ENCODE results near the gene FLT1. TPM values are rescaled to one million over a fixed set of nuclear protein-coding genes. Genes with fewer than 3 reads are reported as not detected.

Gene FLT1
- total RNA-seq, 4 donors from 2014 or later, result 12.5 to 46.2 (median 31.3) TPM

DNA sequence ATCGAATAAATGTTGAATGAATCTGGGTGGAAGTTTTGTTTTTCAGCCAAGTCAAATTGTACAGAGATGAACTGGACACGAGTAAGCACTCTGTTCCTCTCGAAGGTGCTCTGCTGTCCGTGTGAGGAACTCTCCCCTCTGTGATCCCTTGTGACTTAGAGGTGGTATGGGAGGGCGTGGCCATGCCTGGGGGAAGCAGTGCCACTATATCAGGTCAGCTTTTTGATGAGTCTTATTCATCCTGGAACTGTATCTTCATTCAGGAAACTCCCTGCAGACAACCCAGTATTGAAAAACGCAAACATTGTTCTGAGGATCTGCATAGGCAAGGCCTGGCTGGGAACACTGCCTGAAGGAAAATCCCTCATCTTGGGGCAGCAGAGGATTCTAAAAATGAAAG lies 45.7 kb upstream of the FLT1 start:
- no peak overlapping the region for H3K27ac ChIP-seq (replicated peaks in 1 of 4)

DNA sequence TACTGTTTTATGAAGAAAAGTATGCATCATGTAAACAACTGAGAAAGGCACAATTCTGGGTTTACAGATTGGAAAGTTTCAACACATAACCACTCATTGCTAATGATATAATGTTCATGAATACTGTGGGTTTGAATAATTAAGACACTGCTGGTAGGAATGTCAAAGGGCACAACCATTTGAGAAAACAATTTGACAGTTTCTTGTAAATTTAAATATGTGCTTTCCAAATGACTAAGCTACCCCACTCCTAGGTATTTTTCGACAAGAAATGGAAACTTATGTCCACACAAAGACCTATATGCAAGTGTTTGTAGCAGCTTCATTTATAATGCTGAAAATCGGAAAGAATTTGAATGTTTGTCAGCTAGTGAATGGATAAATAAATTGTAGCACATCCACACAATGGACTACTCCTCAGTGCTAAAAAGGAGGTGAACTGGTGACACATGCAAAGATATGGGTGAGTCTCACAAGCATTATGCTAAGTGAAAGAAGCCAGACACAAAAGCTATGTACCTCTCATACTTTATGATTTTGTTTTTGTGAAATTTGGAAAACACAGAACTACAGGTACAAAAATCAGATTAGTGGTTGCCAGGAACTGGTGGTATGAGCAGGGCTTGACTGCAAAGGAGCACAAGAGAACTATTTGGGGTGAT lies 44.8 kb upstream of the FLT1 start:
- H3K27me3 ChIP-seq, result peaks cover 0 to 10% (median 0%) of the 10 kb centered on the region in 4 donors
- 88% methylated on average over 2 of the region's 2 CpGs for WGBS
- H3K27ac ChIP-seq (replicated peaks in 1 of 4), result no peak overlapping the region
- DNase-seq (ENCODE audit: extremely low spot score), result no peak
- H3K36me3 ChIP-seq, result no peaks in the 10 kb centered on the region
- no peak overlapping the region for H3K4me3 ChIP-seq
- no peak for TF ChIP-seq EP300 (IDR thresholded peaks at IDR 0.05)
- intact Hi-C loops (cut with DNase I), result no loop called here
- no peaks in the 10 kb centered on the region for H3K4me1 ChIP-seq
- H3K9me3 ChIP-seq, result peaks cover 0 to 16% (median 10%) of the 10 kb centered on the region in 4 donors

More for the DNA sequence above, 45.7 kb upstream of the FLT1 start:
- Histone ChIP-seq H3K27me3 (peaks cover 0 to 1% (median 0%) of the 10 kb centered on the region in 4 donors), H3K4me3 (no peak overlapping the region), H3K4me1 (no peaks in the 10 kb centered on the region), H3K36me3 (no peaks in the 10 kb centered on the region), H3K9me3 (peaks cover 0 to 16% (median 10%) of the 10 kb centered on the region in 4 donors)
- TF ChIP-seq POLR2AphosphoS5 (IDR thresholded peaks at IDR 0.05), result no peak
- no peak for TF ChIP-seq EP300 (IDR thresholded peaks at IDR 0.05)
- TF ChIP-seq, protein P1, sequence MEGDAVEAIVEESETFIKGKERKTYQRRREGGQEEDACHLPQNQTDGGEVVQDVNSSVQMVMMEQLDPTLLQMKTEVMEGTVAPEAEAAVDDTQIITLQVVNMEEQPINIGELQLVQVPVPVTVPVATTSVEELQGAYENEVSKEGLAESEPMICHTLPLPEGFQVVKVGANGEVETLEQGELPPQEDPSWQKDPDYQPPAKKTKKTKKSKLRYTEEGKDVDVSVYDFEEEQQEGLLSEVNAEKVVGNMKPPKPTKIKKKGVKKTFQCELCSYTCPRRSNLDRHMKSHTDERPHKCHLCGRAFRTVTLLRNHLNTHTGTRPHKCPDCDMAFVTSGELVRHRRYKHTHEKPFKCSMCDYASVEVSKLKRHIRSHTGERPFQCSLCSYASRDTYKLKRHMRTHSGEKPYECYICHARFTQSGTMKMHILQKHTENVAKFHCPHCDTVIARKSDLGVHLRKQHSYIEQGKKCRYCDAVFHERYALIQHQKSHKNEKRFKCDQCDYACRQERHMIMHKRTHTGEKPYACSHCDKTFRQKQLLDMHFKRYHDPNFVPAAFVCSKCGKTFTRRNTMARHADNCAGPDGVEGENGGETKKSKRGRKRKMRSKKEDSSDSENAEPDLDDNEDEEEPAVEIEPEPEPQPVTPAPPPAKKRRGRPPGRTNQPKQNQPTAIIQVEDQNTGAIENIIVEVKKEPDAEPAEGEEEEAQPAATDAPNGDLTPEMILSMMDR (IDR thresholded peaks at IDR 0.05), result no peak
- DNase-seq (ENCODE audit: extremely low spot score), result peak; percentile 68
- intact Hi-C loops (cut with DNase I), result no loop called here
- 75% methylated on average over 6 of the region's 6 CpGs for WGBS

DNA sequence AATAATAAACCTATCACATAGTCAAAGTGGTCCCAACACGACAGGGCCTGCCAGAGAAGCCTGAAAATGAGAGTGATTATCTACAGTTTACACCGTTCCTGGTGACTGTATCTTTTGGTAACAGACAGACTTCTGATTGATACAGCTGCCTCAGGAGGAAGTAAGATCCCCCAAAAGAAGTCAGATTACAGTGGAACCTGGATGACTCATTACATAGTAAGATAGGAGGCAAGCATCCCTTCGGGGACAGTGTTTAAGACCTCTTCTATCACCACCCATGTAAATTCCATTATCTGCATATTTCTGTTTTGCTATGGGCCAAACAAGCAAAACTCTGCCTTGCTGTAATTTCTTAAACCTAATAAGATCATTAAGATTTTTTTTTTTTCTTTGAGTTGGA lies 44.0 kb upstream of the FLT1 start:
- H3K27me3 ChIP-seq, result peaks cover 0 to 16% (median 0%) of the 10 kb centered on the region in 4 donors
- H3K27ac ChIP-seq (replicated peaks in 1 of 4), result no peak overlapping the region
- 81% methylated on average over 3 of the region's 3 CpGs for whole genome bisulfite sequencing
- no peaks in the 10 kb centered on the region for H3K4me1 ChIP-seq
- peaks cover 0 to 11% (median 7%) of the 10 kb centered on the region in 4 donors for H3K9me3 ChIP-seq
- H3K4me3 ChIP-seq, result no peak overlapping the region
- no peak for DNase-seq (ENCODE audit: extremely low spot score)
- no peak for TF ChIP-seq POLR2A (IDR thresholded peaks at IDR 0.05; ENCODE audit: low read depth)
- TF ChIP-seq, protein P1 (IDR thresholded peaks at IDR 0.05), result no peak
- no peak for TF ChIP-seq POLR2AphosphoS5 (IDR thresholded peaks at IDR 0.05)
- no peak for TF ChIP-seq EP300 (IDR thresholded peaks at IDR 0.05)
- intact Hi-C loops (cut with DNase I), result no loop called here
- no peaks in the 10 kb centered on the region for H3K36me3 ChIP-seq

DNA sequence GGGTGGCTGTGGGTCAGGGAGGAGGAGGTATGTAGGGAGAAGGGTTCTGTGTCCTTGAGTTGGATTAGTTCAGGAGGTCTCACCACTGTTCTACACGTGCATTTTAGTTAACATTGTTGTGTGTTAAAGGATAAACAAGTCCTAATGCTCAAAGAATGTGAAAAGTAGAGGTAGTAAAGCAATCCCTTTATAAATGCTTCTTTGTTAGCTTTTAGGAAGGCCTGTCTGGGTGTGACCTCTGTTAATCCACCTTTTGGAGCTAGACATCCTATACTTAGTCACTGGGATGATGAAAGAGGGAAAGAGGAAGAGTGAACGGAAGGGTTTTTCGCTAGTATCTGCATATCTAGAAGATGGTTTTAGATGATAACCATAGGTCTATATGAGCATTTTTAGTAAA lies 42.2 kb upstream of the FLT1 start:
- WGBS, result 66% methylated on average over 3 of the region's 3 CpGs
- TF ChIP-seq EP300 (IDR thresholded peaks at IDR 0.05) (no peak), POLR2AphosphoS5 (IDR thresholded peaks at IDR 0.05) (no peak), POLR2A (IDR thresholded peaks at IDR 0.05; ENCODE audit: low read depth) (no peak)
- TF ChIP-seq, protein P1 (IDR thresholded peaks at IDR 0.05), result no peak
- intact Hi-C loops (cut with DNase I), result no loop called here
- H3K36me3 ChIP-seq, result no peaks in the 10 kb centered on the region
- H3K27ac ChIP-seq (replicated peaks in 1 of 4), result no peak overlapping the region
- H3K4me1 ChIP-seq, result peaks cover 0 to 14% (median 11%) of the 10 kb centered on the region in 4 donors
- H3K4me3 ChIP-seq, result no peak overlapping the region
- peaks cover 0 to 34% (median 5%) of the 10 kb centered on the region in 4 donors for H3K27me3 ChIP-seq
- no peaks in the 10 kb centered on the region for H3K9me3 ChIP-seq
- DNase-seq (ENCODE audit: extremely low spot score), result no peak

DNA sequence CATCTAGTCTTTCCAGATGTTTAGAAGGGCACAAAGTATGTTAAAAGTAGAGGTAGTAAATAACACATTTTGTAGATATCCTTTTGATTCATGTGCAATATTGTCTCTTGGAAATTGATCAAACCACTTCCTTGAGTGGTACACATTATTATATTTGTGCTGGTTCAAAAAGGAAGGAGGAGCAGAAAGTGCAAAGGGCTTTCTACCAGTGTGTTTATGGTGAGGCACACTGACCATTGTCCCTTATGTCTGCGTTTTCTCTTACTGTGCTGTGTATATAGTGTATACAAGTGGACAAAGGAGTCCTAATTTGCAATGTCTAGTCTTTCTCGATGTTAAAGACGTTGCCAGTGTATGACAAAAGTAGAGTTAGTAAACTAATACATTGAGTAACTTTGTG lies 41.4 kb upstream of the FLT1 start:
- Histone ChIP-seq H3K4me3 (no peak overlapping the region), H3K4me1 (peaks cover 0 to 22% (median 19%) of the 10 kb centered on the region in 4 donors), H3K27me3 (peaks cover 0 to 42% (median 5%) of the 10 kb centered on the region in 4 donors), H3K9me3 (no peaks in the 10 kb centered on the region), H3K36me3 (no peaks in the 10 kb centered on the region), H3K27ac (replicated peaks in 1 of 4) (no peak overlapping the region)
- intact Hi-C loops (cut with DNase I), result no loop called here
- no peak for DNase-seq (ENCODE audit: extremely low spot score)
- TF ChIP-seq POLR2AphosphoS5 (IDR thresholded peaks at IDR 0.05), result no peak
- TF ChIP-seq POLR2A (IDR thresholded peaks at IDR 0.05; ENCODE audit: low read depth), result no peak
- TF ChIP-seq, protein P1 (IDR thresholded peaks at IDR 0.05), result no peak
- no peak for TF ChIP-seq EP300 (IDR thresholded peaks at IDR 0.05)
- 94% methylated on average over 3 of the region's 3 CpGs for WGBS

Data from esophagus muscularis mucosa (tissue), 4 donors.